ENCODE results near the gene CNIH1.
"Not testable (repeated sequence)": the region's sequence is repeated elsewhere in the genome, so short reads cannot be mapped to it uniquely, and the experiment has no call there.

DNA sequence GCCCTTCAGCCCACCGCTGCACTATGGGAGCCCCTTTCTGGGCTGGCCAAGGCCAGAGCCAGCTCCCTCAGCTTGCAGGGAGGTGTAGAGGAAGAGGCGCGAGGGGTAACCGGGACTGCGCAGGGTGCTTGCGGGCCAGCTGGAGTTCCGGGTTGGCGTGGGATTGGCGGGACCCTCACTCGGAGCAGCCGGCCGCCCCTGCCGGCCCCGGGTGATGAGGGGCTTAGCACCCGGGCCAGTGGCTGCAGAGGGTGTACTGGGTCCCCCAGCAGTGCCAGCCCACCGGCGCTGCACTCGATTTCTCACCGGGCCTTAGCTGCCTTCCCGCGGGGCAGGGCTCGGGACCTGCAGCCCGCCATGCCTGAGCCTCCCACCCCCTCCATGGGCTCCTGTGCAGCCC is 1.8 kb upstream of the CNIH1 start:
- TF ChIP-seq, protein P1, sequence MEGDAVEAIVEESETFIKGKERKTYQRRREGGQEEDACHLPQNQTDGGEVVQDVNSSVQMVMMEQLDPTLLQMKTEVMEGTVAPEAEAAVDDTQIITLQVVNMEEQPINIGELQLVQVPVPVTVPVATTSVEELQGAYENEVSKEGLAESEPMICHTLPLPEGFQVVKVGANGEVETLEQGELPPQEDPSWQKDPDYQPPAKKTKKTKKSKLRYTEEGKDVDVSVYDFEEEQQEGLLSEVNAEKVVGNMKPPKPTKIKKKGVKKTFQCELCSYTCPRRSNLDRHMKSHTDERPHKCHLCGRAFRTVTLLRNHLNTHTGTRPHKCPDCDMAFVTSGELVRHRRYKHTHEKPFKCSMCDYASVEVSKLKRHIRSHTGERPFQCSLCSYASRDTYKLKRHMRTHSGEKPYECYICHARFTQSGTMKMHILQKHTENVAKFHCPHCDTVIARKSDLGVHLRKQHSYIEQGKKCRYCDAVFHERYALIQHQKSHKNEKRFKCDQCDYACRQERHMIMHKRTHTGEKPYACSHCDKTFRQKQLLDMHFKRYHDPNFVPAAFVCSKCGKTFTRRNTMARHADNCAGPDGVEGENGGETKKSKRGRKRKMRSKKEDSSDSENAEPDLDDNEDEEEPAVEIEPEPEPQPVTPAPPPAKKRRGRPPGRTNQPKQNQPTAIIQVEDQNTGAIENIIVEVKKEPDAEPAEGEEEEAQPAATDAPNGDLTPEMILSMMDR (IDR thresholded peaks at IDR 0.05), result not testable (repeated sequence)
- not testable (repeated sequence) for TF ChIP-seq POLR2A (IDR thresholded peaks at IDR 0.05)
